SK-N-SH (cell line): ENCODE measurements around the gene ACACB. TPM values are rescaled to one million over a fixed set of nuclear protein-coding genes. Genes with fewer than 3 reads are reported as not detected.

Experiments
- CTCF ChIA-PET: fragments of 300-600, 350-600 bp; formaldehyde crosslinking; extraction: SDS; loops from one replicate; lab custom pipeline; 2021; lab: Yijun Ruan, JAX
- POLR2A ChIA-PET: fragments of 350-600 bp; sonication (Branson Sonifier 250); formaldehyde crosslinking; extraction: SDS; loops from one replicate; lab custom pipeline; 2020; ENCODE audit warnings: antibody characterized with exemption, inconsistent platforms; lab: Yijun Ruan, JAX
- DNase-seq: peaks from one replicate; pipeline ENCODE4 v3.0.0; 2012
- H2AFZ ChIP-seq: fragments of 200-600 bp; sonication (generic); 2 replicates; pipeline ENCODE4 v1.8.1; 2016; ENCODE audit warnings: antibody characterized with exemption, mild to moderate bottlenecking, low read depth
- H3F3A ChIP-seq: fragments of 200-600 bp; sonication (generic); replicated peaks from 2 replicates; pipeline ENCODE3; 2016; ENCODE audit warnings: antibody characterized with exemption, mild to moderate bottlenecking; ENCODE audit not compliant: insufficient read depth
- H3K27ac ChIP-seq, 2 experiments: fragments of 200-500 bp in 1 of 2; fragments of 200-600 bp in 1 of 2; sonication (Bioruptor generic) in 1 of 2; sonication (generic), shearing (Covaris generic) in 1 of 2; 2 replicates each; pipeline versions ENCODE4 v1.5.1 to v1.6.1; 2014 to 2016; ENCODE audit warnings: low read depth in 2 of 2, inconsistent platforms in 1 of 2, low read length in 1 of 2, mild to moderate bottlenecking in 1 of 2, mixed read lengths in 1 of 2
- H3K27me3 ChIP-seq: fragments of 200-600 bp; sonication (generic), shearing (Covaris generic); 2 replicates; pipeline ENCODE4 v1.6.1; 2016; ENCODE audit warnings: mixed run types; ENCODE audit not compliant: insufficient read depth
- H3K36me3 ChIP-seq, 2 experiments: fragments of 200-500 bp in 1 of 2; fragments of 200-600 bp in 1 of 2; sonication (Bioruptor generic) in 1 of 2; sonication (generic) in 1 of 2; replicated peaks in 1 of 2; 2 replicates each; pipeline versions ENCODE3 to v1.5.1; 2014 to 2016; ENCODE audit warnings: low read length in 1 of 2, mild to moderate bottlenecking in 1 of 2; ENCODE audit not compliant: insufficient read depth in 2 of 2, control insufficient read depth in 1 of 2
- H3K4me1 ChIP-seq, 2 experiments: fragments of 200-500 bp in 1 of 2; fragments of 200-600 bp in 1 of 2; sonication (Bioruptor generic) in 1 of 2; sonication (generic), shearing (Covaris generic) in 1 of 2; 2 replicates each; pipeline versions ENCODE4 v1.5.1 to v1.6.1; 2014 to 2016; ENCODE audit warnings: low read depth in 1 of 2, low read length in 1 of 2, mixed run types in 1 of 2; ENCODE audit not compliant: insufficient read depth in 2 of 2, control insufficient read depth in 1 of 2
- H3K4me2 ChIP-seq: fragments of 200-600 bp; sonication (generic), shearing (Covaris generic); 2 replicates; pipeline ENCODE4 v1.6.1; 2017; ENCODE audit warnings: mixed run types
- H3K4me3 ChIP-seq, 2 experiments: fragments of 200-500 bp in 1 of 2; fragments of 200-600 bp in 1 of 2; sonication (Bioruptor generic) in 1 of 2; sonication (generic), shearing (Covaris generic) in 1 of 2; 2 replicates each; pipeline versions ENCODE4 v1.5.1 to v1.8.1; 2014 to 2016; ENCODE audit warnings: low read depth in 2 of 2, inconsistent platforms in 1 of 2, low read length in 1 of 2, mild to moderate bottlenecking in 1 of 2, mixed read lengths in 1 of 2, moderate library complexity in 1 of 2
- H3K79me2 ChIP-seq: fragments of 200-600 bp; sonication (generic); 2 replicates; pipeline ENCODE4 v1.8.1; 2017; ENCODE audit warnings: mild to moderate bottlenecking; ENCODE audit not compliant: insufficient read depth
- H3K9ac ChIP-seq: fragments of 200-600 bp; sonication (generic); 2 replicates; pipeline ENCODE4 v1.6.1; 2017; ENCODE audit warnings: mixed run types
- H3K9me2 ChIP-seq: fragments of 200-600 bp; sonication (generic); 2 replicates; pipeline ENCODE4 v1.6.1; 2017; ENCODE audit warnings: mixed run types
- H3K9me3 ChIP-seq: fragments of 200-600 bp; sonication (generic); 2 replicates; pipeline ENCODE4 v1.6.1; 2017; ENCODE audit warnings: mixed run types, mild to moderate bottlenecking, moderate library complexity
- H4K20me1 ChIP-seq: fragments of 200-600 bp; sonication (generic); 2 replicates; pipeline ENCODE4 v1.6.1; 2017; ENCODE audit warnings: mild to moderate bottlenecking, mixed run types; ENCODE audit not compliant: insufficient read depth
- CHD2 ChIP-seq: fragments of 150-350 bp; IDR thresholded peaks from 2 replicates; pipeline ENCODE4 v1.6.1; 2018; ENCODE audit warnings: low read length; ENCODE audit not compliant: partially characterized antibody
- ELF1 ChIP-seq: IDR thresholded peaks from 2 replicates; pipeline ENCODE4 v1.4.0; 2012
- EZH2phosphoT487 ChIP-seq: fragments of 200-600 bp; sonication (generic); IDR thresholded peaks from 2 replicates; pipeline ENCODE4 v1.6.1; 2017; ENCODE audit warnings: low read depth, mixed run types, mild to moderate bottlenecking, antibody characterized with exemption, moderate library complexity, borderline replicate concordance
- FOXJ3 ChIP-seq: sonication (generic); formaldehyde crosslinking; IDR thresholded peaks from 2 replicates; pipeline ENCODE4 v1.5.1; 2020; ENCODE audit warnings: mild to moderate bottlenecking, missing genetic modification reagents
- GABPA ChIP-seq: IDR thresholded peaks from 2 replicates; pipeline ENCODE4 v1.4.0; 2012; ENCODE audit warnings: low read depth, mild to moderate bottlenecking
- JUND ChIP-seq: IDR thresholded peaks from 2 replicates; pipeline ENCODE4 v1.4.0; 2012
- MXI1 ChIP-seq: IDR thresholded peaks from 2 replicates; pipeline ENCODE4 v1.6.1; 2012; ENCODE audit warnings: mild to moderate bottlenecking, low read depth, low read length, improper control_type of control experiment
- NFIC ChIP-seq: IDR thresholded peaks from 2 replicates; pipeline ENCODE4 v1.4.0; 2012; ENCODE audit warnings: borderline replicate concordance
- NRF1 ChIP-seq: IDR thresholded peaks from 2 replicates; pipeline ENCODE4 v1.6.1; 2012; ENCODE audit warnings: low read depth, mild to moderate bottlenecking, low read length
- RCOR1 ChIP-seq: fragments of 150-350 bp; IDR thresholded peaks from 2 replicates; pipeline ENCODE4 v1.6.1; 2017; ENCODE audit warnings: antibody characterized with exemption, low read length
- SIN3A ChIP-seq: IDR thresholded peaks from 2 replicates; pipeline ENCODE4 v1.6.1; 2012; ENCODE audit warnings: low read depth, mild to moderate bottlenecking, low read length, moderate library complexity, borderline replicate concordance
- TAF1 ChIP-seq: IDR thresholded peaks from 2 replicates; pipeline ENCODE4 v1.6.1; 2012; ENCODE audit warnings: low read depth, mild to moderate bottlenecking, low read length, moderate library complexity, borderline replicate concordance
- TCF12 ChIP-seq: IDR thresholded peaks from 2 replicates; pipeline ENCODE4 v1.4.0; 2012
- YY1 ChIP-seq: IDR thresholded peaks from 2 replicates; pipeline ENCODE4 v1.4.0; 2012; ENCODE audit warnings: low read depth, mild to moderate bottlenecking
- WGBS: methylation state at CpG from one replicate; pipeline ENCODE4 v1.1.6; 2017; ENCODE audit warnings: low lambda C conversion rate; 5-methylcytosine and 5-hydroxymethylcytosine counted together
- polyA plus RNA-seq, 3 experiments: library from polyadenylated mRNA; depleted of rRNA; stranded (reverse); fragments of >200 nt; gene quantifications; 2 replicates each; pipeline ENCODE4 v1.2.3, GENCODE V29; 2012
- TF ChIP-seq, protein P1 (sequence below): IDR thresholded peaks from 2 replicates; pipeline ENCODE4 v1.4.0; 2012; ENCODE audit warnings: low read depth
- TF ChIP-seq, protein P2 (sequence below): IDR thresholded peaks from 2 replicates; pipeline ENCODE4 v1.4.0; 2012; ENCODE audit warnings: low read depth, borderline replicate concordance
- TF ChIP-seq, protein P3 (sequence below): fragments of 200-600 bp; sonication (generic); IDR thresholded peaks from 2 replicates; pipeline ENCODE4 v1.6.1; 2017; ENCODE audit warnings: antibody characterized with exemption, mild to moderate bottlenecking, moderate library complexity
- TF ChIP-seq, protein P4 (sequence below): IDR thresholded peaks from 2 replicates; pipeline ENCODE4 v1.4.0; 2012; ENCODE audit warnings: low read depth, borderline replicate concordance

The ACACB gene
- polyA plus RNA-seq, 1 of the 3 experiments (the other 2 are of a cell fraction) = 6.1 TPM

DNA sequence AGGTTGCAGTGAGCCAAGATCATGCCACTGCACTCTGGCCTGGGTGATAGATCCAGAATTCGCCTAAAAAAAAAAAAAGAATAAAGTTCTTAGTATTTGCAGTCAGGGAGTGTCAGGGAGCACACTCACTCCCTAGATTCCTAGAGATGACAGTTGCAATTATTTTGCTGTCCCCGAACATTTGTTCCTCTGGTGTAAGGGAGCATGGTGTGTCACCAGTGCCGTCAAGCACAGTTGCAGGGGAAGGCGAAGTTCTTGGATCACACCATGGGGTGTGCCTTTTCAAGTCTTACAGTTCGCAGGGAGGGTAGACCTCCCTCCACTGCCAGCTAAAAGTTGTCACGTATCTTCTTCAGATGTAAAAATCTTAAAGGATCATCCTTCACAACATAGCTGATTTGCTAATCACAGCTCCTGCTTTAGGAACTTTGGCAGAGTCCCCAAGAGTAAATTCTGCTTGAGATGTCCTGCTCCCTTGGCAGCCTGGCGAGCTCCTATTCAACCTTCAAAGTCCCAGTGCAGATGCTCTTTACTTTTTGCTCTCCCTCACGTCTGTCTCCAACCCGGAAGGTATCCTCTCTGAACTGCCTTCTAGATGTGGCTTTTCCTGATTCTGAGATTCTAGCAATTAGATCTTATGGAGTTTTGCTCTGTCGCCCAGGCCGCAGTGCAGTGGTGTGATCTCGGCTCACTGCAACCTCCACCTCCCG is 11.3 kb downstream of the ACACB start:
- Histone ChIP-seq H3K9me3 (no peaks in the 10 kb centered on the region), H3F3A (no peaks in the 10 kb centered on the region), H3K9ac (no peak overlapping the region)
- TF ChIP-seq EZH2phosphoT487 (no peak), NFIC (no peak), GABPA (no peak), YY1 (no peak)
- TF ChIP-seq, protein P1, sequence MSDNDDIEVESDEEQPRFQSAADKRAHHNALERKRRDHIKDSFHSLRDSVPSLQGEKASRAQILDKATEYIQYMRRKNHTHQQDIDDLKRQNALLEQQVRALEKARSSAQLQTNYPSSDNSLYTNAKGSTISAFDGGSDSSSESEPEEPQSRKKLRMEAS = no peak
- TF ChIP-seq, protein P2, sequence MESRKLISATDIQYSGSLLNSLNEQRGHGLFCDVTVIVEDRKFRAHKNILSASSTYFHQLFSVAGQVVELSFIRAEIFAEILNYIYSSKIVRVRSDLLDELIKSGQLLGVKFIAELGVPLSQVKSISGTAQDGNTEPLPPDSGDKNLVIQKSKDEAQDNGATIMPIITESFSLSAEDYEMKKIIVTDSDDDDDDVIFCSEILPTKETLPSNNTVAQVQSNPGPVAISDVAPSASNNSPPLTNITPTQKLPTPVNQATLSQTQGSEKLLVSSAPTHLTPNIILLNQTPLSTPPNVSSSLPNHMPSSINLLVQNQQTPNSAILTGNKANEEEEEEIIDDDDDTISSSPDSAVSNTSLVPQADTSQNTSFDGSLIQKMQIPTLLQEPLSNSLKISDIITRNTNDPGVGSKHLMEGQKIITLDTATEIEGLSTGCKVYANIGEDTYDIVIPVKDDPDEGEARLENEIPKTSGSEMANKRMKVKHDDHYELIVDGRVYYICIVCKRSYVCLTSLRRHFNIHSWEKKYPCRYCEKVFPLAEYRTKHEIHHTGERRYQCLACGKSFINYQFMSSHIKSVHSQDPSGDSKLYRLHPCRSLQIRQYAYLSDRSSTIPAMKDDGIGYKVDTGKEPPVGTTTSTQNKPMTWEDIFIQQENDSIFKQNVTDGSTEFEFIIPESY = no peak
- TF ChIP-seq, protein P3, sequence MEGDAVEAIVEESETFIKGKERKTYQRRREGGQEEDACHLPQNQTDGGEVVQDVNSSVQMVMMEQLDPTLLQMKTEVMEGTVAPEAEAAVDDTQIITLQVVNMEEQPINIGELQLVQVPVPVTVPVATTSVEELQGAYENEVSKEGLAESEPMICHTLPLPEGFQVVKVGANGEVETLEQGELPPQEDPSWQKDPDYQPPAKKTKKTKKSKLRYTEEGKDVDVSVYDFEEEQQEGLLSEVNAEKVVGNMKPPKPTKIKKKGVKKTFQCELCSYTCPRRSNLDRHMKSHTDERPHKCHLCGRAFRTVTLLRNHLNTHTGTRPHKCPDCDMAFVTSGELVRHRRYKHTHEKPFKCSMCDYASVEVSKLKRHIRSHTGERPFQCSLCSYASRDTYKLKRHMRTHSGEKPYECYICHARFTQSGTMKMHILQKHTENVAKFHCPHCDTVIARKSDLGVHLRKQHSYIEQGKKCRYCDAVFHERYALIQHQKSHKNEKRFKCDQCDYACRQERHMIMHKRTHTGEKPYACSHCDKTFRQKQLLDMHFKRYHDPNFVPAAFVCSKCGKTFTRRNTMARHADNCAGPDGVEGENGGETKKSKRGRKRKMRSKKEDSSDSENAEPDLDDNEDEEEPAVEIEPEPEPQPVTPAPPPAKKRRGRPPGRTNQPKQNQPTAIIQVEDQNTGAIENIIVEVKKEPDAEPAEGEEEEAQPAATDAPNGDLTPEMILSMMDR = no peak
- TF ChIP-seq, all 33 proteins: peak for 0
- DNase-seq = no peak
- no peak overlapping the region for H3K27ac ChIP-seq
- no peak overlapping the region for H2AFZ ChIP-seq
- POLR2A ChIA-PET = no interaction called here
- H3K27me3 ChIP-seq = no peaks in the 10 kb centered on the region
- no peaks in the 10 kb centered on the region for H3K9me2 ChIP-seq
- H3K4me3 ChIP-seq = no peak overlapping the region
- no peaks in the 10 kb centered on the region for H3K79me2 ChIP-seq
- H3K4me2 ChIP-seq = no peak overlapping the region
- H3K4me1 ChIP-seq = peaks cover 0 to 7% of the 10 kb centered on the region in 2 experiments; a peak in 1 of 4 replicates
- no peaks in the 10 kb centered on the region for H4K20me1 ChIP-seq
- WGBS = 91% methylated on average over 13 of the region's 13 CpGs
- CTCF ChIA-PET = interaction anchor here (1.1 to 2.1 kb wide), 2 partner anchors 16 to 266 kb away, joined by 3 to 9 read pairs; no protein-coding TSS in a partner anchor
- H3K36me3 ChIP-seq = no peaks in the 10 kb centered on the region

DNA sequence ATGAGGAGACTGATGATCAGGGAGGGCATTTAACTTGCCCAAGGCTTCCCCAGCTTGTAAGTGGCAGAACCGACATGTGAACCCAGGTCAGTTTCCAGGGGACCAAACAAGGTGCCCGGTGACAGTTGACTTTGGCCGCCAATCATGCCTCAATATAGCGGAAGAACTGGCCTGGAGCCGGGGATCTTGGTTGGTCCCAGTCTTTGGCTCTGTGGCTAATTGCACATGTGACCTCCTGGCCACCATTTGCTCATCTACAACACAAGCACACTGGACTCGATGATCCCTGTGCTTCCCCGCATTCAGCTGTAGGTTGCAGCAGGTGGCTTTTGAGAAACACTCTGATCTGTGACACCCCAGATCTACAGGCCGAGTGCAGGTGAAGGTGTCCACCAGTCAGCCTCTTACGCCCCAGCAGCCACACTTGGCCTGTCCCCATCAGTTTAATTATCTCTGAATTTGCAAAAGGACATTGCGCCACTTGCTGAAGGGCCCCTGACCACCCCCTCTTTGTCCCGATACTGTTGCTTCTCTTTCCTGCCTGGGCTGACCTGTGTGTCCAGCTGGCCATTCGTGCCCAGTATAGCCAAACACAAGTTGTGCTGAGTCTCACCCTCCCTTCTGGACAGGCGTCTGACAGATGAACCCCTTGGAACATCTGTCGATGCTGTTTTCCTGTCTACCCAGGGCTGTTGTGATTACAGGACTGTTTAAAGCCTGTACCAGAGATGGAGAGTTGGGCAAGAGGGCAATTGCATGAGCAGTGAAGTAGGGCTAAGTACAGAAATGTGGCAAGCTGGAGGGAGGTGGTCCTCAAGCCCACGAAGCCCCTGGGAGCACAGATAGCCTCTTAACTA is 14.1 kb downstream of the ACACB start:
- DNase-seq = no peak
- CTCF ChIA-PET = interaction anchor here (0.5 to 2.5 kb wide), 4 partner anchors 19 to 263 kb away, joined by 3 to 8 read pairs (median 3); no protein-coding TSS in a partner anchor

More for the DNA sequence above, 14.1 kb downstream of the ACACB start:
- Histone ChIP-seq H3K79me2 (no peaks in the 10 kb centered on the region), H3K9ac (no peak overlapping the region), H3K27ac (no peak overlapping the region), H4K20me1 (no peaks in the 10 kb centered on the region), H3K27me3 (no peaks in the 10 kb centered on the region), H3K9me2 (no peaks in the 10 kb centered on the region), H3K4me3 (no peak overlapping the region), H3K4me1 (peaks cover 0 to 7% of the 10 kb centered on the region in 2 experiments; a peak in 1 of 4 replicates), H3F3A (no peaks in the 10 kb centered on the region), H3K36me3 (no peaks in the 10 kb centered on the region), H3K9me3 (no peaks in the 10 kb centered on the region), H2AFZ (no peak overlapping the region), H3K4me2 (no peak overlapping the region)
- WGBS = 81% methylated on average over 15 of the region's 15 CpGs
- POLR2A ChIA-PET = no interaction called here
- TF ChIP-seq JUND = no peak
- no peak for TF ChIP-seq NRF1
- no peak for TF ChIP-seq TCF12
- TF ChIP-seq, protein P3 = no peak
- no peak for TF ChIP-seq NFIC
- no peak for TF ChIP-seq GABPA
- TF ChIP-seq SIN3A = no peak
- no peak for TF ChIP-seq RCOR1
- no peak for TF ChIP-seq FOXJ3 (CRISPR knock-in tag)
- TF ChIP-seq, protein P4, sequence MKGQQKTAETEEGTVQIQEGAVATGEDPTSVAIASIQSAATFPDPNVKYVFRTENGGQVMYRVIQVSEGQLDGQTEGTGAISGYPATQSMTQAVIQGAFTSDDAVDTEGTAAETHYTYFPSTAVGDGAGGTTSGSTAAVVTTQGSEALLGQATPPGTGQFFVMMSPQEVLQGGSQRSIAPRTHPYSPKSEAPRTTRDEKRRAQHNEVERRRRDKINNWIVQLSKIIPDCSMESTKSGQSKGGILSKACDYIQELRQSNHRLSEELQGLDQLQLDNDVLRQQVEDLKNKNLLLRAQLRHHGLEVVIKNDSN = no peak
- no peak for TF ChIP-seq CHD2
- no peak for TF ChIP-seq TAF1
- TF ChIP-seq MXI1 = no peak
- TF ChIP-seq EZH2phosphoT487 = no peak
- TF ChIP-seq ELF1 = no peak
